ENCODE results near the gene GABRA4.

DNA sequence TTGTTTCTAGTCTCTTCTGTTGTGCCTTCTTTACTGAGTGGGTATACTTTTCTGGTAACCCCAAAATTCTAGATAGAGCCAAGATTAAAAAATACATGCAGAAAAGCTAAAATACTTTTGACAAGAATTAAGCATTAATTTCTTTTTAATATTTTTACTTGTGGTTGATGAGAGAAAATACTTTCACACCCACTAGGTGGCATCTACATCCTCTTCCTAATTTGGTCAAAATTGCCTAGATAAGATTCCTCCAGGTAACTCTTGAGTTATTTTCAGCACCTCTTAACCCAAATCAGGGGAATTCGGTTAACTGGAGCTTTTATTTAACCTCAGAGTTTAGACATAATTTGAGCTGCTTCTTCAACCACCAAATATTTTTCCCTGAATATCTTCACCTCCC is 55.9 kb downstream of the GABRA4 start:
- TF ChIP-seq POLR2A (IDR thresholded peaks at IDR 0.05; ENCODE audit: low read depth, low read length) (no peak), POLR2AphosphoS5 (IDR thresholded peaks at IDR 0.05; ENCODE audit: low read depth, low read length) (no peak)

All from GM12891 (cell line).